NB4 (cell line): ENCODE data around the gene SYNPO.

Experiments
- CTCF ChIP-seq: IDR thresholded peaks from one replicate; pipeline ENCODE4 v1.5.1; 2012; ENCODE audit warnings: low read depth, low read length
- POLR2A ChIP-seq: IDR thresholded peaks from 2 replicates; pipeline ENCODE4 v1.6.1; 2011; ENCODE audit warnings: mild to moderate bottlenecking; ENCODE audit not compliant: insufficient read length; ENCODE audit errors: extremely low read depth

DNA sequence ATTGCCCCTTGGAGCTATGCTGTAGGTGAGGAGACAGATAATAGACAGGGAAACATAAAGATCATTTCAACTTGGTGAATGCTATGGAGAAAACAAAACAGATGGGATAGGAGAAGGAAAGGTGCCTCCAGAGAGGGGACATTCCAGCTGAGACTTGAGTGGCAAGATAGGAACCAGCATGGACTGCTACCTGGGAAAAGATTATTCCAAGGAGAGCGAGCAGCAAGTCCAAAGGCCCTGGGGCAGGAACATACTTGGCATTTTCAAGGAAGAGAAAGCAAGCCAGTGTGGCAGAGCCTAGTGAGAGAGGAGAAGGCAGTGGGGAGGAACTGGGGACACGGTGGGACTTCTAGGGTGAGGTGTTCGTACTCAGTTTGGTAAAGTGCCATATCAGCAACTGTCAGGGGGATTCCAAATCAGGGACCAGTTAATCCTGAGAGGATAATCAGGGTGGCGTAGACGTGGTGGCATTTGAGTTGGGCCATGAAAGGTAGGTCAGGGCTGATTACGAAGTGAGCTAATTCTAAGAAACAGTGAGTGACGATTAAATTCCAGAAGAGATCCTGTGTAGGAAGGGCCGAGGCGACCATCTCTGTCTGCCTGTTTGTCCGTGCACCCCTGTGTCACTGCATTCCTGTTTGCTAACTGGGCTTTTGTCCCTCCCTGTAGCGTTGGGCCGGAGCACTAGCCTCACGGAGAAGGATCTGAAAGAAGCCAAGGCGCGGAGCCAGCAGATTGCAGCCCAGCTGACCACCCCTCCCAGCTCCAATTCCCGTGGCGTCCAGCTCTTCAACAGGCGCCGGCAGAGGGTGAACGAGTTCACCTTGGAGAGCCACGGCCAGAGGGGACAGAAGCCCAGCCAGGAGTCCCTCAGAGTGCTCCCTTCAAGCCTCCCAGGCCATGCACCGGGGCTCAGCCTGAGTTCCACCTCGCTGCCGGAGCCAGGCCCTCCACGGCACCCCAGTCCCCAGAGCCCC is 7.1 kb downstream of the SYNPO start:
- TF ChIP-seq CTCF (no peak), POLR2A (no peak)
